Measurements from ENCODE around the gene NABP1.

Gene NABP1

DNA sequence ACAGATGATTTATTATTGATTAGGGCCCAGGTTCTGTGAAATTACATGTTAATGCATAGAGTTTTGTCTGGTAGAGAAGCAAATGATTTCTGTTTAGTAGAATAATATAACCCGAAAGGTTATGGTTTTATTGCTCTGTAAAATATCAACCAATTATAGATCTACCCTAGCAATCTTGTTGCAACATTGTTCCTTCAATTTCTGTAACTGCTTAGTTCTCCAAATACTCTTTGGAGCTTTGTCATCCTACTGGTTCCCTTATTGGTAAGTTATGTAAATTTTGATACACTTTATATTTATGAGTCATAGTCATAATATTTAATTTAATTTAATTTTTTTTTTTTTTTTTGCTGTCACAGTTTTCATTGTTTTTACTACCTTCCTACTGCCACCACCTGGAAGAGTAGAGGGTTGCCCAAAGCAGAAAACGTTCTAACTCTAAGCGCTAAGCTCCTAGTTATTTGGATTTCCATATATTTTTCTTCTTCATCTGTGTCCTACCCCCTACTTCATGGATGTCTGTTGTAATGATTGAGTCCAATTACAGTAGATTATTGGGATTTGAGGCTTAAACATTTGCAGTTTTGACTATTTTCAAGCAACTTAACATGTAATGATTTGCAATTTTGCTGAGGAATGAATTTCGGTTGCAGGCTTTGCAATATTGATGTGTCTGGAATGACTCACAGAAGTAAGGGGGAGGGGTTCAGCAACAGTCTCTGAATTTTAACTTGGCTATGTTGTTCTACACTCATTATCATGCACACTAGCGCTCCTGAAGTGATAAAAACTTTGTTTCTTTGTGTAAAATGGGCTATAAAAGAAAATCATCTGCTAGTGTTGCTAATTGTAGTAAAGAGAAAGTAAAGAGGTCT, 51.1 kb downstream of the NABP1 start:
- in situ Hi-C loops (cut with HindIII; ENCODE audit: low pct_ligation_motif_present, low pct_unique_long_range_greater_than_20kb, low sequenced_read_pairs): no loop called here
- no peak for DNase-seq

DNA sequence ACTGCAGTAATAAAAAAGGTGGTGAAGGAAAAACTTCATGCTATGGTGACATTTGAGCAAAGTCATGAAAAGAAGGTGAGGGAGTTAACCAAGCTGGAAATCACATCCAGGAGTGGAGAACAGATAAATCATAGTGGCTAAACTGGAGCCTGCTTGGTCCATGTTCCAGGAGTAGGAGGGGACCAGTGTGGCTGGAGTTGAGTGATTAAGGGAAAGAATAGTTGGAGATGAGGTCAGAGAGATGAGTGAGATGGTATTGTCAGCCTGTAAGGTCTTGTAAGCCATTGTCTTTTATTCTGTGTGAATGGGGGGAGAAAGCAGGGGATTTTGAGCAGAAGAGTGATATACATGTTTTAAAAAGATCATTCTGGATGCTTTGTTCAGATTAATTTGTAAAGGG, 52.3 kb downstream of the NABP1 start:
- no peak for DNase-seq
- in situ Hi-C loops (cut with HindIII; ENCODE audit: low pct_ligation_motif_present, low pct_unique_long_range_greater_than_20kb, low sequenced_read_pairs): no loop called here
